ENCODE results near the gene RNF10. TPM values are rescaled to one million over a fixed set of nuclear protein-coding genes. Genes with fewer than 3 reads are reported as not detected.

RNF10 gene
- total RNA-seq, 2 donors from 2014 or later: 198 to 200 TPM

- H3K27me3 Mint-ChIP-seq (ENCODE audit: low read depth): no peaks in the 10 kb centered on the region
- H3K36me3 Mint-ChIP-seq (ENCODE audit: insufficient read depth in 2 of 2): peaks cover 6 to 16% of the 10 kb centered on the region in 2 donors
- H3K4me3 Mint-ChIP-seq: peak overlapping the region; percentile 88 to 97
- peak overlapping the region; percentile 98 for H3K27ac Mint-ChIP-seq
- H3K9me3 Mint-ChIP-seq: no peaks in the 10 kb centered on the region
- H3K4me1 Mint-ChIP-seq (ENCODE audit: low read depth): peaks cover 65% of the 10 kb centered on the region
- ATAC-seq (replicated peaks in 1 of 2) (peak; percentile 63 to 66), DNase-seq (peak; percentile 63 to 67)
Observed at GRCh38 chr12:120534703-120535655, 823 bp downstream of the RNF10 start.

GRCh38 chr12:120536064-120536791 is 2.1 kb downstream of the RNF10 start:
- ATAC-seq (replicated peaks in 1 of 2) (no peak), DNase-seq (peak; percentile 28 to 33)
- Mint-ChIP-seq H3K27me3 (ENCODE audit: low read depth) (no peaks in the 10 kb centered on the region), H3K36me3 (ENCODE audit: insufficient read depth in 2 of 2) (peaks cover 9 to 19% of the 10 kb centered on the region in 2 donors), H3K9me3 (no peaks in the 10 kb centered on the region), H3K4me3 (peak overlapping the region; percentile 88 to 97), H3K27ac (peak overlapping the region; percentile 82), H3K4me1 (ENCODE audit: low read depth) (peaks cover 74% of the 10 kb centered on the region)

GRCh38 chr12:120537856-120538220 is 3.7 kb downstream of the RNF10 start:
- H3K4me3 Mint-ChIP-seq: peak overlapping the region; percentile 88 to 97
- ATAC-seq (replicated peaks in 1 of 2) (no peak), DNase-seq (no peak)
- H3K4me1 Mint-ChIP-seq (ENCODE audit: low read depth): peaks cover 79% of the 10 kb centered on the region
- peaks cover 11 to 21% of the 10 kb centered on the region in 2 donors for H3K36me3 Mint-ChIP-seq (ENCODE audit: insufficient read depth in 2 of 2)
- H3K27ac Mint-ChIP-seq: peak overlapping the region; percentile 92
- no peaks in the 10 kb centered on the region for H3K27me3 Mint-ChIP-seq (ENCODE audit: low read depth)
- no peaks in the 10 kb centered on the region for H3K9me3 Mint-ChIP-seq

GRCh38 chr12:120538281-120539156 is 4.4 kb downstream of the RNF10 start:
- no peaks in the 10 kb centered on the region for H3K27me3 Mint-ChIP-seq (ENCODE audit: low read depth)
- peaks cover 75% of the 10 kb centered on the region for H3K4me1 Mint-ChIP-seq (ENCODE audit: low read depth)
- H3K4me3 Mint-ChIP-seq: peak overlapping the region; percentile 88 to 97
- no peaks in the 10 kb centered on the region for H3K9me3 Mint-ChIP-seq
- no peak for DNase-seq
- H3K27ac Mint-ChIP-seq: peak overlapping the region; percentile 92
- H3K36me3 Mint-ChIP-seq (ENCODE audit: insufficient read depth in 2 of 2): peaks cover 11 to 22% of the 10 kb centered on the region in 2 donors
- no peak for ATAC-seq (replicated peaks in 1 of 2)

- H3K4me1 Mint-ChIP-seq (ENCODE audit: low read depth): peaks cover 71% of the 10 kb centered on the region
- ATAC-seq (replicated peaks in 1 of 2): peak; percentile 43 to 70
- peak; percentile 20 to 44 for DNase-seq
- peaks cover 11 to 23% of the 10 kb centered on the region in 2 donors for H3K36me3 Mint-ChIP-seq (ENCODE audit: insufficient read depth in 2 of 2)
- H3K9me3 Mint-ChIP-seq: no peaks in the 10 kb centered on the region
- H3K4me3 Mint-ChIP-seq: peak overlapping the region; percentile 88 to 97
- no peaks in the 10 kb centered on the region for H3K27me3 Mint-ChIP-seq (ENCODE audit: low read depth)
- peak overlapping the region; percentile 92 for H3K27ac Mint-ChIP-seq
Observed at GRCh38 chr12:120539303-120539702, 5.1 kb downstream of the RNF10 start.

GRCh38 chr12:120540445-120540844 is 6.3 kb downstream of the RNF10 start:
- H3K4me1 Mint-ChIP-seq (ENCODE audit: low read depth): peaks cover 67% of the 10 kb centered on the region
- H3K36me3 Mint-ChIP-seq (ENCODE audit: insufficient read depth in 2 of 2): peaks cover 6 to 18% of the 10 kb centered on the region in 2 donors
- H3K4me3 Mint-ChIP-seq: peak overlapping the region; percentile 4 to 80
- ATAC-seq (replicated peaks in 1 of 2): peak in 1 of 2 donors; percentile 42
- H3K27me3 Mint-ChIP-seq (ENCODE audit: low read depth): no peaks in the 10 kb centered on the region
- DNase-seq: no peak
- peak overlapping the region; percentile 94 for H3K27ac Mint-ChIP-seq
- H3K9me3 Mint-ChIP-seq: no peaks in the 10 kb centered on the region

GRCh38 chr12:120542166-120542565 is 8.0 kb downstream of the RNF10 start:
- H3K4me1 Mint-ChIP-seq (ENCODE audit: low read depth): peaks cover 50% of the 10 kb centered on the region
- H3K36me3 Mint-ChIP-seq (ENCODE audit: insufficient read depth in 2 of 2): peaks cover 9 to 15% of the 10 kb centered on the region in 2 donors
- no peak overlapping the region for H3K4me3 Mint-ChIP-seq
- ATAC-seq (replicated peaks in 1 of 2) (no peak), DNase-seq (no peak)
- H3K27ac Mint-ChIP-seq: peak overlapping the region; percentile 76
- H3K9me3 Mint-ChIP-seq: no peaks in the 10 kb centered on the region
- H3K27me3 Mint-ChIP-seq (ENCODE audit: low read depth): no peaks in the 10 kb centered on the region

- Mint-ChIP-seq H3K27me3 (ENCODE audit: low read depth) (no peaks in the 10 kb centered on the region), H3K36me3 (ENCODE audit: insufficient read depth in 2 of 2) (peaks cover 8 to 11% of the 10 kb centered on the region in 2 donors), H3K4me3 (no peak overlapping the region)
Observed at GRCh38 chr12:120544691-120545090, 10.5 kb downstream of the RNF10 start.

GRCh38 chr12:120546050-120546386 is 11.9 kb downstream of the RNF10 start:
- no peaks in the 10 kb centered on the region for H3K9me3 Mint-ChIP-seq
- H3K4me1 Mint-ChIP-seq (ENCODE audit: low read depth): peaks cover 12% of the 10 kb centered on the region
- peak overlapping the region; percentile 12 for H3K27ac Mint-ChIP-seq
- peaks cover 5 to 8% of the 10 kb centered on the region in 2 donors for H3K36me3 Mint-ChIP-seq (ENCODE audit: insufficient read depth in 2 of 2)
- H3K4me3 Mint-ChIP-seq: no peak overlapping the region
- ATAC-seq (replicated peaks in 1 of 2) (no peak), DNase-seq (no peak)
- H3K27me3 Mint-ChIP-seq (ENCODE audit: low read depth): no peaks in the 10 kb centered on the region

More at GRCh38 chr12:120544691-120545090, 10.5 kb downstream of the RNF10 start:
- H3K27ac Mint-ChIP-seq: peak overlapping the region; percentile 53
- H3K4me1 Mint-ChIP-seq (ENCODE audit: low read depth): peaks cover 24% of the 10 kb centered on the region
- DNase-seq (no peak), ATAC-seq (replicated peaks in 1 of 2) (no peak)
- H3K9me3 Mint-ChIP-seq: no peaks in the 10 kb centered on the region

- Mint-ChIP-seq H3K27ac (no peak overlapping the region), H3K36me3 (ENCODE audit: insufficient read depth in 2 of 2) (peaks cover 7 to 29% of the 10 kb centered on the region in 2 donors)
Observed at GRCh38 chr12:120554678-120555077, 20.5 kb downstream of the RNF10 start.

GRCh38 chr12:120557589-120557988 is 23.4 kb downstream of the RNF10 start:
- ATAC-seq (replicated peaks in 1 of 2): no peak
- no peaks in the 10 kb centered on the region for H3K27me3 Mint-ChIP-seq (ENCODE audit: low read depth)
- H3K36me3 Mint-ChIP-seq (ENCODE audit: insufficient read depth in 2 of 2): peaks cover 8 to 37% of the 10 kb centered on the region in 2 donors
- DNase-seq: no peak
- no peaks in the 10 kb centered on the region for H3K9me3 Mint-ChIP-seq
- H3K4me1 Mint-ChIP-seq (ENCODE audit: low read depth): no peaks in the 10 kb centered on the region
- H3K27ac Mint-ChIP-seq: no peak overlapping the region
- no peak overlapping the region for H3K4me3 Mint-ChIP-seq

More at GRCh38 chr12:120554678-120555077, 20.5 kb downstream of the RNF10 start:
- H3K9me3 Mint-ChIP-seq: no peaks in the 10 kb centered on the region
- H3K4me3 Mint-ChIP-seq: no peak overlapping the region
- DNase-seq (no peak), ATAC-seq (replicated peaks in 1 of 2) (no peak)
- no peaks in the 10 kb centered on the region for H3K4me1 Mint-ChIP-seq (ENCODE audit: low read depth)
- H3K27me3 Mint-ChIP-seq (ENCODE audit: low read depth): no peaks in the 10 kb centered on the region

GRCh38 chr12:120562906-120563305 is 28.8 kb downstream of the RNF10 start:
- peaks cover 12 to 45% of the 10 kb centered on the region in 2 donors for H3K36me3 Mint-ChIP-seq (ENCODE audit: insufficient read depth in 2 of 2)
- no peak for DNase-seq
- no peaks in the 10 kb centered on the region for H3K9me3 Mint-ChIP-seq
- no peaks in the 10 kb centered on the region for H3K27me3 Mint-ChIP-seq (ENCODE audit: low read depth)
- no peak overlapping the region for H3K4me3 Mint-ChIP-seq
- no peak for ATAC-seq (replicated peaks in 1 of 2)
- H3K4me1 Mint-ChIP-seq (ENCODE audit: low read depth): no peaks in the 10 kb centered on the region
- H3K27ac Mint-ChIP-seq: peak overlapping the region; percentile 69
